Natural killer cell (primary cell): ENCODE measurements around the gene SV2C. TPM values are rescaled to one million over a fixed set of nuclear protein-coding genes. Genes with fewer than 3 reads are reported as not detected.

Source experiments
- ATAC-seq, 3 donors: fragments of 150-1000 bp in 2 of 3; fragments of 200-7000 bp in 1 of 3; cut with Tn5 transposase; 1 replicate in 1 of 3; 2 replicates in 2 of 3; pipeline ENCODE4 v1.10.0; 2021; ENCODE audit warnings: mild to moderate bottlenecking in 2 of 3, moderate library complexity in 2 of 3
- DNase-seq, 2 donors: peaks; one replicate each; pipeline versions ENCODE4 v3.0.0 to v3.0.0-alpha.2; 2013 to 2021; ENCODE audit warnings: mixed read lengths in 1 of 2
- H3K27ac ChIP-seq: one replicate; pipeline ENCODE4 v1.5.1; 2013; ENCODE audit warnings: mild to moderate bottlenecking, low read length
- H3K27me3 ChIP-seq: one replicate; pipeline ENCODE4 v1.6.1; 2013; ENCODE audit warnings: low read length; ENCODE audit not compliant: control insufficient read depth, insufficient read depth
- H3K36me3 ChIP-seq: one replicate; pipeline ENCODE4 v1.6.1; 2013; ENCODE audit warnings: low read length; ENCODE audit not compliant: control insufficient read depth, insufficient read depth
- H3K4me1 ChIP-seq: one replicate; pipeline ENCODE4 v1.6.1; 2013; ENCODE audit warnings: low read length; ENCODE audit not compliant: control insufficient read depth, insufficient read depth
- H3K4me3 ChIP-seq: one replicate; pipeline ENCODE4 v1.5.1; 2013; ENCODE audit warnings: low read length
- H3K9me3 ChIP-seq: one replicate; pipeline ENCODE4 v1.6.1; 2013; ENCODE audit warnings: low read length; ENCODE audit not compliant: control insufficient read depth, insufficient read depth
- H3K27ac Mint-ChIP-seq, 2 donors: one replicate each; pipeline ENCODE4 v1.8.0; 2022; ENCODE audit warnings: mild to moderate bottlenecking in 2 of 2, mixed read lengths in 2 of 2, moderate library complexity in 1 of 2
- H3K27me3 Mint-ChIP-seq, 2 donors: one replicate each; pipeline ENCODE4 v1.8.0; 2022; ENCODE audit warnings: low read depth in 2 of 2, mixed read lengths in 2 of 2
- H3K36me3 Mint-ChIP-seq: one replicate; pipeline ENCODE4 v1.8.0; 2022; ENCODE audit warnings: mixed read lengths
- H3K4me1 Mint-ChIP-seq, 2 donors: one replicate each; pipeline ENCODE4 v1.8.0; 2022; ENCODE audit warnings: mixed read lengths in 2 of 2
- H3K4me3 Mint-ChIP-seq: one replicate; pipeline ENCODE4 v1.8.0; 2022; ENCODE audit warnings: mild to moderate bottlenecking, moderate library complexity, mixed read lengths
- H3K9me3 Mint-ChIP-seq, 2 donors: one replicate each; pipeline ENCODE4 v1.8.0; 2022; ENCODE audit warnings: mixed read lengths in 2 of 2
- CTCF ChIP-seq: fragments of 200-600 bp; IDR thresholded peaks from one replicate; pipeline ENCODE4 v1.8.0; 2022; ENCODE audit warnings: antibody characterized with exemption
- WGBS: methylation state at CpG from one replicate; pipeline ENCODE4 v1.1.7; 2013; ENCODE audit warnings: missing lambda C conversion rate; ENCODE audit not compliant: insufficient coverage; 5-methylcytosine and 5-hydroxymethylcytosine counted together
- intact Hi-C: fragments of 100-400 bp; cut with micrococcal nuclease; formaldehyde crosslinking; loops from one replicate; pipeline ENCODE4 v1.14.2; 2022
- total RNA-seq, 4 donors: library from RNA; stranded (reverse); fragments of 120-200 nt in 1 of 4; gene quantifications; one replicate each; pipeline versions ENCODE4 v1.2.3 to v1.2.4, GENCODE V29; 2013 to 2022

The SV2C gene
- total RNA-seq, 3 donors from 2014 or later (not counting 1 experiment from before 2014, with no cell fraction given), result not detected

GRCh38 chr5:76271836-76272235 is 188.7 kb downstream of the SV2C start:
- Histone ChIP-seq H3K27me3 (no peaks in the 10 kb centered on the region), H3K27ac (no peak overlapping the region), H3K36me3 (no peaks in the 10 kb centered on the region), H3K9me3 (no peaks in the 10 kb centered on the region), H3K4me1 (no peaks in the 10 kb centered on the region), H3K4me3 (no peak overlapping the region)
- no peak for TF ChIP-seq CTCF
- Mint-ChIP-seq H3K4me1 (peaks cover 11 to 12% of the 10 kb centered on the region in 2 donors), H3K9me3 (no peaks in the 10 kb centered on the region), H3K36me3 (no peaks in the 10 kb centered on the region), H3K27ac (no peak overlapping the region), H3K4me3 (no peak overlapping the region), H3K27me3 (no peaks in the 10 kb centered on the region)
- no peak for DNase-seq
- intact Hi-C loops, result no loop called here
- ATAC-seq, result no peak

GRCh38 chr5:76273206-76273885 is 190.2 kb downstream of the SV2C start:
- H3K27ac ChIP-seq, result no peak overlapping the region
- 48% methylated on average over 8 of the region's 8 CpGs for WGBS
- Mint-ChIP-seq H3K27ac (no peak overlapping the region), H3K27me3 (no peaks in the 10 kb centered on the region), H3K9me3 (no peaks in the 10 kb centered on the region), H3K4me1 (peaks cover 11 to 12% of the 10 kb centered on the region in 2 donors), H3K4me3 (no peak overlapping the region), H3K36me3 (no peaks in the 10 kb centered on the region)
- no peak for DNase-seq
- no peak for TF ChIP-seq CTCF
- ATAC-seq, result no peak
- no peaks in the 10 kb centered on the region for H3K36me3 ChIP-seq
- intact Hi-C loops, result no loop called here
- no peak overlapping the region for H3K4me3 ChIP-seq
- no peaks in the 10 kb centered on the region for H3K27me3 ChIP-seq
- no peaks in the 10 kb centered on the region for H3K4me1 ChIP-seq
- H3K9me3 ChIP-seq, result no peaks in the 10 kb centered on the region

- Mint-ChIP-seq H3K4me3 (no peak overlapping the region), H3K9me3 (no peaks in the 10 kb centered on the region), H3K27ac (no peak overlapping the region), H3K36me3 (no peaks in the 10 kb centered on the region), H3K4me1 (peaks cover 8 to 9% of the 10 kb centered on the region in 2 donors), H3K27me3 (no peaks in the 10 kb centered on the region)
- Histone ChIP-seq H3K9me3 (no peaks in the 10 kb centered on the region), H3K27ac (no peak overlapping the region), H3K4me3 (no peak overlapping the region), H3K4me1 (no peaks in the 10 kb centered on the region), H3K36me3 (no peaks in the 10 kb centered on the region), H3K27me3 (no peaks in the 10 kb centered on the region)
- no peak for DNase-seq
- no peak for TF ChIP-seq CTCF
- ATAC-seq, result no peak
- intact Hi-C loops, result no loop called here
Observed at GRCh38 chr5:76274571-76274970, 191.4 kb downstream of the SV2C start.

- intact Hi-C loops, result no loop called here
Observed at GRCh38 chr5:76277736-76278135, 194.6 kb downstream of the SV2C start.

More at GRCh38 chr5:76277736-76278135, 194.6 kb downstream of the SV2C start:
- Mint-ChIP-seq H3K27me3 (no peaks in the 10 kb centered on the region), H3K36me3 (no peaks in the 10 kb centered on the region), H3K4me1 (no peaks in the 10 kb centered on the region), H3K9me3 (no peaks in the 10 kb centered on the region), H3K27ac (no peak overlapping the region), H3K4me3 (no peak overlapping the region)
- H3K4me1 ChIP-seq, result no peaks in the 10 kb centered on the region
- no peaks in the 10 kb centered on the region for H3K36me3 ChIP-seq
- no peak overlapping the region for H3K27ac ChIP-seq
- no peak overlapping the region for H3K4me3 ChIP-seq
- no peaks in the 10 kb centered on the region for H3K27me3 ChIP-seq
- no peak for ATAC-seq
- DNase-seq, result no peak
- H3K9me3 ChIP-seq, result no peaks in the 10 kb centered on the region
- no peak for TF ChIP-seq CTCF
